ENCODE measurements around the gene PTPRM.

PTPRM gene

DNA sequence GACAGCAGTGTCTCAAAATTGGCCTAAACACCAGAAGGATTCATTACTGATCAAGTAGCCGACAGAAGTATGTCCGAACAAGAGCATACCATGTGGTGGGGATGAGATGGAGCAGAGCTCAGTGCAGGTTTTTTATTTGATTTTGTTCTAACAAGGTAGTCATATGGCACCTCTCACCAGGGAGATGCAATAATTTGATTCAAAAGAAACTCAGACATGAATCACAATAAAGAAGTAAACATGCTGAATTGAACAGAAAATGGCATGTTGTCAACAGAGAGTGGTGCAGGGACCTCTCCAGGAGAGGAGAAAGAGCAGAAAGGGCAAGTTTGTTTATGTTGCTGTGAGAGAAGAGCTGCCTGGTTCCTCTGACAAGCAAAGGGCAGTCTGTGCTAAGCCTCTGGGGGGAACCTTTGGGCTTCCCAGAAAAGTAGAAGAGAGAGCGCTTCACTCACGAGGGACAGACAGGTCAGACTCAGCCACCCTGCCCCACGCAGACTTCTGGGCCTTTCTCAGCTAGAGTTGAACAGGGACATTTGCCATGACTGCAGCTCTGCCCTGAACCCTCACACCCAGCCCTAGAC is 690.8 kb downstream of the PTPRM start:
- DNase-seq = no peak

DNA sequence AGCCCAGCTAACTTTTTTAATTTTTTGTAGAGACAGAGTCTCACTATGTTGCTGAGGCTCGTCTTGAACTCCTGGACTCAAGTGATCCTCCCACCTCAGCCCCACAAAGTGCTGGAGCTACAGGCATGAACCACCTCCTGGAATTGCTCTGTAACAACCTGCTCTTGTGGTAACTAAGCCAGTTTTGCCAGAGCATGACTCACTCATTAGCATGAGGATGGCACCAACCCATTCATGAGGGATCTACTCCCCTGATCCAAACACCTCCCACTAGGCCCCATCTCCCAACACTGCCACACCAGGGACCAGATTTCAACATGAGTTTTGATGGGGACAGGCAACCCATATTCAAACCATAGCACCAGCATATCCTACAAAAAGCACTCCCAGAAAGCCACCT is 693.2 kb downstream of the PTPRM start:
- DNase-seq = no peak

DNA sequence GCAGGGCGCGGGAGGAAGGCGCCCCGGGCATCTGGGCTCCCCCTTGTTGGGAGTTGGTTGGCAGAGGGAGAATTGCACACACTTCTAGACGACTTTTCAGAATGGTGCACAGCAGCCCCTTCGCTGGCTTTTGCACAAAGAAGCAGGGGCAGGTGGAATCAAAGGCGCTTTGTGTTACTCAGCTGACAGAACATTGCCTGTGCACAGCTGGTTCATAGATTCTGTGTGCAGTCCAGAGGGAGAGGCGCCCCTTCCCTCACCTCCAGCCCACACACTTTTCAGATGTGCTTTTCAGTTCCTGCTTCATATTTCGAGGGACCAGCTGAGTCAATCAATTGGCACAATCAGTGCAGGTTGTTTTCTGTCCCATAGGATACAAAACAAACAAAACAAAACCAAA is 693.7 kb downstream of the PTPRM start:
- no peak for DNase-seq

DNA sequence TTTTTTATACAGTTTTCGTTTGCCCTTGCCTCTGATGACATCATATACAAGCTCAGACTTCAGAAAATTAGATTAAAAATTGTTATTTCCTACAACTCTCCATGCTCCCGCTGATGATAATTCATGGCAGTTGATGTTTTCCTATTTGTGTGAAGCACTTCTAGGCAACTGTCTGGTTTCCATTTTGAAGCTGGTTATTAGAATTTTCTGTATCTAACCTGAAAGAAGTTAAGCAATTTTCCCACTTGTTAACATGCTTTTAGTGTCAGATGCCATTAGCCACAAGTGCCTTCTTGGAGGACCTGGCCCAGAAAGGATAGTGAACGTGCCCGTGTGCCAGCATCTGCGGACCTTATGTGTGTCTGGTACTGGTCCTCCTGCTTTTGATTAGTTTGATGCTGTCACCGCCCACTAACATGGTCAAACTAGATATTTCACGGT is 694.6 kb downstream of the PTPRM start:
- no peak for DNase-seq

DNA sequence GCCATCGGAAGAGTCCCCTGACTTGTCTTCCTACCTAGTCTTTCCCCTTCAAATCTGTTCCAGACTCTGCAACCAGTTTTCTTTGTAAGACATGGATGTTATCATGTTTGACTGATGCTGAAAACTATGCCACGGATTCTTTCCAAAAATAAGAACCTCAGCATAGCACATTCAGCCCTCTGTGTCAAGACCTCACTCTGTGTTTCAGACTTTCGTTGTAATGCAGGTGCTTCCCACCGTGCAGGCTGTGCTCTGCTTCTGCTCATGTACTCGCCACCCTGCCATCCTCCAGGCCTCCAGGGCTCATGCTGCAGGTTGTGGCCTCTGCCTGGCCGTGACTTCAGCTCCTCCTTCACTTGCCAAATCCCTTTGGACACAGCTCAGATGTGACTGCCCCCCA is 695.1 kb downstream of the PTPRM start:
- no peak for DNase-seq

DNA sequence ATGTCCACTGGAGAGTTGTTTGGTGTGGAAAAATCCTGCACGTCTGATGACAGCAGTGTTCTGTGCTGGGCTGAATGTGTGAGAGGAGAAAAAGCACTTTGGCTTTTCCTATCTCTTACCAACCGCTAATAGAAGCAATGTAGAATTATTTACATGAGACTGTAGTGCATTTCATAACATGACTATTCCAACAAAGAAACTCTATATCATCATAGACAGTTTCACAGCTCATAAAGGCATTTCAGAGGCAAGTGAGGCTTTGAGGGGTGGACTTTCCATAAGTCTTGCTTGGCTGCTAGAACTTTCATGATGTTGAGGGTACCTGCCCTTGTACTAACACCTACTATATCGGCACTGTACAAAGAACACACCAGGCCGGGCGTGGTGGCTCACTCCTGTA is 697.0 kb downstream of the PTPRM start:
- DNase-seq = no peak

DNA sequence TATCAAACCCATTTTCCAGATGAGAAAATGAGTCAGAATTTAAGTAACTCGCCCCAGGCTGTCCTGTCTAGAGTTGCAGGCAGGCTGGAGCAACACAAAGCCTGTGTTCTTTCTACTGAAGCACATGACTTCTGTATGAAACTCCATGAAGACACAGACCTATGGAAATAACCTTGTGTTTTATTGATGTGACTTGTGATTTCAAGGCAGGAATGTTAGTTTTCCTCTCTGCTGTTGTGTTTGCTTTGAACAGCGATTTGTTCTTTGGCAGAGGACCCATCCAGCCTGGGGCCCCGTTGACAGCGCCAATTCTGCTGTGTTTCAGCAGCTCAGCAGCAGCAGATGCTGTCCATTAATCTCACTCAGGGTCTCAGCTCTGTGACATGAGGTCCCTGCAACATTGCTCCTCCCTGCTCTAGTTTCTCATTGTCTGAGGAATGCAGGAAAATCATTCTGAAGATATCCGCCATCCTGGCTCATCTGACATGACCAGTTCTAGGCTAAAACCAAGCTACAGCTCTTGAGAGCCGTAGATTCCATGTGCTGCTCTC is 697.8 kb downstream of the PTPRM start:
- DNase-seq = no peak

DNA sequence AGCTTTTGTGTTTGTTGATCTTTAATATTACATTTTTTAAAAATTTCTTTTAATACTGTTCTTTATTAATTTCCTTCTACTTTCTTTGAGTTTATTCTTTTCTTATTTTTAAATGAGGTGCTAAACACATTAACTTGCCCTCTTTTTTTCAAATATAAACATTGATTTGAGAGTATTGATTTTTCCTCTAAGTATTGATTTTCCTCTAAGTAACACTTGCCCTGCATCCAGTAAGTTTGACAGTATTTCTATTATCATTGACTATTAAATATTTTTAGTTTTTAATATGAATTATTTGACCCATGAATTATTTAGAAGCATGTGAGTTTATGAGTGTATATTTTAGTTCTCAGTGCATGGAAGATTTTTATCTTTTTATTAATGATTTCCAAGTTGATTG is 705.1 kb downstream of the PTPRM start:
- DNase-seq = no peak

DNA sequence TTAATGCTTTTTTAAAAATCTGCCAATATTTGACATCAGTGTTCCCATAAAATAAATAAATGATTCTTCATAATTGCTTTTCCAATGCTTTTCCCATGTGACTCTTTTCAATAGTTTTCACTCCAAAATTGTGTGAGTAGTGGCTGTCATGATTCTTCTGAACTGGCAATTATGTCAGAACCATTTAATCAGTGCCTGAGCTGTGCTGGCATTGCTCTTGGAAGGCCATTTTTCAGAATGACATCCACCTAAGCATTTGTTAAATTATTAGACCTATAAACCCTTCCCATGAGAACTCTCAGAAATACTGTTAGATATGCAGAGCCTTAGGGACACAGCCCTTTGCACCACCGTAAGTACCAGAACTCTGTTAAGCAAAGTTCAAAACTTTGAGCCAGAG is 707.3 kb downstream of the PTPRM start:
- no peak for DNase-seq

DNA sequence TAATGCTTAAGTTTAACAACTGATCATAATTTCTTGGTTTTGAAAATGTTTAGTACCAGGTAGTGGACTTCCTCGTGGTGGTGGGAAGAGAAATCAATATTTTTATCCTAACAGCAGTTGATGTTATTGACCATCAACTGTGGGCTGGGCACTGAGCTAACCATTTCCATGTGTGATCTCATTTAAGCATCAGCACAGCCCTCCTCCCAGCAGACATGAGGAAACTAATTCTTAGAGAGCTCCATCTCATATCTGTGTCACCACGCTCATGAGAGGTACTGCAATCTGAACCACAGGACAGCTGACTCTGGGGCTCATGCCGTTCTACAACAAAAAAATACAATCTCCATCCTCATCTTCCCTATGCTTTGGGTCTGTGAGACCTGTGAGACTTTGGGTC is 709.3 kb downstream of the PTPRM start:
- DNase-seq = no peak

DNA sequence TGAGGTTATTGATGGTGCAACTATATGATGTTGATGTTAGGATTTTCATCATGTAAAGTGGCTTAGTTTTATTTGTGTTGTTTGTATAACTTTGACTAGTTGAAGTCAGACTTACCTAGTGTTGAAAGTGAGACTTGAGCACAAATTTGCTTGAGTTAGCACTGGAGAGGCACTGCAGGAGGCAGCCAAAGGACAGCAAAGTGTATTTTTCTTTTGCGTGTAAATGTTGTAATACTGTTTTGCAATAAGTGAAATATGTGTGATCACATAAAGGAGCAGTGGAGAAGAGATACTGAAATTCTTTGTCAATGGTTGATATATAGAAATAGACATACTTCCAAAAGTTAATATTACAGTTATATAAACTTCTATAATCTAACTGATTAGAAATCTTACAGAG is 710.2 kb downstream of the PTPRM start:
- DNase-seq = no peak

DNA sequence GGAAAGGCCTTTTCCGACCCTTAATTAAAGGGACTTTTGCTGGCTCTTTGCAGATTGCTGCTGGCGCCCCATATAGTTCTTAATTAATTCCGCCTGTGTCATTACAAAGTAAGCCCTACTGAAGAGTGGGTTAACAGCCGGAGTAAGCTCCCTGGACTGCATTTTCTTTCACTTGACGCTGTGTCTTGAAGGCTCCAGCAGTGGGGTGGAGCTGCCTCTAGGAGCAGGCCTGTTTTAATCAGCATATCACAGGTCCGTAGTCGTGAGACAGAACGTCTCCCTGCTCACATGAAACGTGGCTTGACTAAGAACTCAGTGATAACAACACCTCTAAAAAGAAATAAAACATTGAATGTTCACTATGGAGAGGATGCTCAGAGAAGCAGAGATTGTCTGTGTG is 712.2 kb downstream of the PTPRM start:
- DNase-seq = no peak

DNA sequence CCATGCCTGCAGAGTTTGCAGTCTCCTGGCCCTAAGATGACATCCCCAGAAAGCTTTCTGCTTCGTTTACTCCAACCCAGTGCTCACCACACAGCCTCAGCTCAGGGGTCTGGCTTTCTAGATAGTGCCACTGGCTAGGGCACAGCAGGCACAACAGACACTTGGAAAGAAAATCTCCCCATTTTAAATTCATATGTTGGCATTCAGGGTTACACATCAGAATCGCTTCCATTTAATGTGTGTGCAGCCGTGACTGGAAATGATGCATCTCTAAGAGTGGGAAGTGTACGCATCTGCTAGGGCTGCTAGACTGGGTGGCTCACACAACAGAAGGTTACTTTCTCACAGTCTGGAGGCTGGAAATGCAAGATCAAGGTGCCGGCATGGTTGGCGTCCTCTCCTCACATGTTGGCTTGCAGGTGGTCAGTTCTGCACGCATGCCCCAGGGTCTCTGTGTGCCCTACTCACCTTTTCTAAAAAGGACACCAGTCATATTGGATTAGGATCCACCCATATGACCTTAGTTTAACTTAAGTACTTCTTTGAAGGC is 712.7 kb downstream of the PTPRM start:
- DNase-seq = no peak

DNA sequence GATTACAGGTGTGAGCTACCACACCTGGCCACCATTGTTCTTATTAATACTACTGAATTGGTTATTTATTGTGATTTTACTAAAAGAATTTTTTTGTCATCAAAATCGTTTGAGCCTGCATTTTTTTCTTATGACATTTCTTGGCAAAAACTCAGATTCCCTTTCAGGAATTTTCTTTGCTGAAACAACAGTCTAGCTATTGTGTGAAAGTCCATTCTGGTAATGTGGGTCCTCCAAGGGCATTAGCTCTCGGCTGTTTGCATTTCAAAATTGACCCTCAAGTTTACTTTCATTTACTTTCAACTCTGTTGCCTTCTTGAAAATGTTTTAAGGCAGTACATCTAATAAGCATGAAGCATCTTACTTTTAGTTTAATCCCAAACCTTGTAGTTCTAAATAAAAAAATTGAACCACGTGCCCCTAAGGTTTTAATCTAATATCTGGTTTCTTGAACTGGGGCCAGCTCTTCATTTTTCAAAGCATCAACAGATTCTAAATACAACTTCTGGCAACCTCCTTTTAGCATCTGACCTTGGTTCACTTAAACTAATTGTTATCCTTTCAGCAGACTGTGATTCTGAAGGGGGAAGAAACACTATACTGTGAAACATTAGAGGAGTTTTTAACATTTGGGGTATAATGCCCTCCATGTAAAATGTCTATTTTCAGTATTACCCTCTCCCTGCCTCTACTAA is 716.9 kb downstream of the PTPRM start:
- DNase-seq = no peak

DNA sequence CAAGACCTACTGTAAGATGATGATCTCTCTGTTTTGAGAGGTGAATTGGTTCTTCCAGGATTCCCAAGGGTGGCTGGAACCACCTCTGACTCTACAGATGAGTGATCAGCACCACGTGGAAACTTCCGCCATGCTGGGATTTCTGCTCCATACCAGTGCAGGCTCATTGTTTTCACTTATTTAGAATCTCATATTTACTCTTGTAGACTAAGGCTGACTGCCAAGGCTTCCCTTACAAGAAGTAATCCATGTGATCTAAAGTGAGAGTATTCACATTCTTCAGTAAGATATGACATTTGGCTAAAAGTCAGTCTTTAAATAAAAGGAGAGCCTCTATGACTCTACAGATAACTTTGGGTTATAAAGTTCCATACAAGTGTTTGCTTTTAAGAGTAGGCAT is 719.2 kb downstream of the PTPRM start:
- no peak for DNase-seq

DNA sequence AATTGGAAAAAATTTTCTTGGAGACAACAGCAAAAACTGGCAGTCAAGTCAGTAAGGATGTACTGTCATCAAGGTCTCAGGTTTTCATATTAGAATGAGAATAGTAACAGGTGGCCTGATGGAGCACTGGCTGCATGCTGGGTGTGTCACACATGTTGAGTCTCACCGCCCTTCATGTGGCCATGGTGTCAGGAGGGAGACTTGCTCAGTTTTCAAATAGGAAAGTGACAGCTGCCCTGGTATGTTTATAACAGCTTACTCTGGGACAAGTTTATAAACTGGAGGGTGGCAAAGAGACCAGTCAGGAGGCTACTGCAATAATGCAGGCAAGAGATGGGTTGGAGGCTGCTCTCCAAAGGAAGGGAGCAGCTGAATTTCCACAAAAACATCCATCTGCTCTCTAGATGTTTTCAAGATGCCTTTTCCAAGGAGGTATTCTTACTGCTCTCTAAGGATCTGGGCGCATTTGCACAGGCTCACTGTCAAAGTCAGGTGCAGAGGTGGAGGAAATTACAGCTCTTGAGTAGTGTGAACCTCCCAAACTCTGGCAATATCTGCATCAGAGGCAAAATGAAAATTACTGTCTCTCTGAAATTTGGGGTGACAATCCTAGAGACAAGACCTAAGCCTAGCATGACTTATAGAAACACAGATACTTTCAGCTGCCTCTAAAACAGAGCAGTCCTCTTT is 720.2 kb downstream of the PTPRM start:
- no peak for DNase-seq

DNA sequence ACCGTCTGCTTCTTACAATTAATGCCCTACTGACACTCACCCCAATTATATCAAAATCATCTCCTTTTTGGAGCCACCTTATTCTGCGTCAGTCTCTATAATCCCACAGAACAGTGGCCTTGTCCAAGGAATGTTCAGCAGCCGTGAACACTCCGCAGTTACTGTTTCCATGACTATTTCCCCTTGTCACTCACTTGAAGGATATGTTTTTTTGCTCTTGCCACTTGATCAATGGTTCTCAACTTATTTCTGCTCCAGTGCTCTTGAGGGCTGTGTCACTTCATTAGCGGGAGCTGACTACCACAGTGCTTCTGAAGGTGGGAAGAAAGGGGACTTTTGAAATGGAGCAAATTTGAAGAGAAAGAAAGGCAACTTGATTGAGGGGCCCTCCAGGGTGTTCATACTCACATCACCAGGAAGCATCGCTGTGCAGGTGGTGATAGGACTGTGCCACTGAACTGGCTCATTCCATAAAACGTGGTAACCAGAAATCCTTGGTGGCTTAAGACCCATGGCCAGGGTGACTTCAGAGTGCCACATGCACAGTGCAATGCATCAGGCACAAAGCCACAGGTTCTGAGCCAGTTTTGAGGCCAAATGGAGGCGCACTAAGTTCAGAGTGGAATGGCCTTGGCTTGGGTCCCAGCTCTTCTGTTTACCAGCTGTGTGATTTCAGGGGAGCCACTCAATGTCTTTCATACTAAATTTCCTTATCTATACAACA is 721.5 kb downstream of the PTPRM start:
- no peak for DNase-seq

DNA sequence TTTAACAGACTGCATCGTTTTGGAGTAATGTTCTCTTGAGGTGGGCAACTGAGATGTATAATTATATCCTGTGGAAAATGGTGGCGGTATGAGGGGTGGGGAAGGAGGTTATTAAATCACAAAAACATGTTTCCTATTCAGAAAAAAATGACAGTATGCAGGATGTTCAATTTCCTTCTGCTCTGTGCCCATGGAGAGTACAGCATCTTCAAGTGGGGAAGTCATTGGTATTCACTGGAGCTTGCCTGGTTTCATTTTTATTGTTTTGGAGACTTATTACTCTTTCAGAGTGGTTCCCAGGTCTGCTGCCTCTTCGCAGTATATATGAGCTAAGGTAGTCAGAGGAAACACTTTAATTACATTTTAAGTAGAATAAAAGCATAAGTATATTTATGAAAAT is 723.3 kb downstream of the PTPRM start:
- DNase-seq = no peak

DNA sequence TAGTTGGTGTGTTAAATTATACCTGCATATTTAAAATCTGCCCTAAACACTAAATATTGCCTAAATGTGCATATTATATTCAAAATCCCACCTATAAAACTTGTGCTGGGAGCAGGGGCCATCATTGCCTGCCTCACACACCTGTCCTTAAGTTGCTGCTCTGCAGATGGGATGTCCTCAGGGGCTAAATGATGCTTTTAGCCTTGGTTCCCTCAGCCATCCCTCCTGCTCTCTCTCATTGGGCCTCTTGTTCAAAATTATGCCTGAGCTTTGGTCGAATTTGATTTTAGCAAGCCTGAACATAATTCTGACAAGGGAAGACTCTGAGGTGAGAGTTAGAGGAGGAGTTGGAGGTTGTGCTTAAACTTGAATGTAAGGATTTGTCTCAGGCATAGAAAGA is 723.8 kb downstream of the PTPRM start:
- no peak for DNase-seq

DNA sequence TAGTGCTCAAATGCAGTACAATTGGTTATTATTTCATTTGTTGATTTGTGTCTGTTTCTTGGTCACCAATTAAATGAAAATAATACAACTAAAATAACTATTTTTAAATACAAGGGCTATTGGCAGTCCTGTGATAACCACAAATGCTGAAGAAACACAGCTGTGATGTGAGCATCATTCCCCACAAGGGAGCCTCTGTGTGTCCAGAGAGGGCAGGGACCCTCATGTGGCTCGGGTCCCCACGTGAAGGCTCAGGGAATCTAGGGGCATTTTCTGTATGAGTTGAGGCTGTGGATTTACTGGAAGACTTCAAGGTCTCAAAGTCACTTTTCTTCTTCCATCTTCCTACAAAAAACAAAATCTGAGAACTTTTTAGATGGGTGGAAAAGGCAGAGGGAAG is 726.1 kb downstream of the PTPRM start:
- DNase-seq = no peak

DNA sequence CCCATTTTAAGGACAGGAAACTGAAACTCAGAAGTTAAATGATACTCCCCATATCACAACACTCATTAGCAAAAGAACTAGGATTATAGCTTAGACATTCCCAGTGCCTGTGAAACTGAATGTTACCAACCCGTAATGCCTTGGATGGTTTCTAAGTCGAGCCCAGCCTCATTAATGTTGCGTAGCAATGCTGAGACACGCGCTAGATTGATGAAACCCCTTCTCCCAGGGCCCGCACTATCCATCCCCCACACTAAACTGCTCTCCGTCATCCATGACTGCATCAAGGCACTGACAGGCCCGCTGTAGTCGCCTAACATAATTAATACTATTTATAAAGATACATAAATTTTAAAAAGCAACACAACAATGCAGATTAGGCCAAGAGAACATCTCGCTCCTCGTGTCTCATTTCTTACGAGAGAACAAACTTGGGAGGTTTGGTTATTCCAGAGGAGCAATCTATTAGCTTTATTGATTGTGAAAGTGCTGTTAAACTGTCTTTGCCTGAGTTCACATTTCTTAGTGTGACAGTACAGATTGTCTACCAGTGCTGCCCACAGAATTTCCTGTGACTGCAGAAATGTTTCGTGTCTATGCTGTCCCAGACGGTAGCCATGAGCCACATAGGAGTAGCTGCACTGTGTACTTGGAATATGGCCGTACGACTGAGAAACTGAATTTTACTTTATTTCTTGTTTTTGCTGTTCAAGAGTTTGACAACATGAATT is 729.9 kb downstream of the PTPRM start:
- DNase-seq = no peak

DNA sequence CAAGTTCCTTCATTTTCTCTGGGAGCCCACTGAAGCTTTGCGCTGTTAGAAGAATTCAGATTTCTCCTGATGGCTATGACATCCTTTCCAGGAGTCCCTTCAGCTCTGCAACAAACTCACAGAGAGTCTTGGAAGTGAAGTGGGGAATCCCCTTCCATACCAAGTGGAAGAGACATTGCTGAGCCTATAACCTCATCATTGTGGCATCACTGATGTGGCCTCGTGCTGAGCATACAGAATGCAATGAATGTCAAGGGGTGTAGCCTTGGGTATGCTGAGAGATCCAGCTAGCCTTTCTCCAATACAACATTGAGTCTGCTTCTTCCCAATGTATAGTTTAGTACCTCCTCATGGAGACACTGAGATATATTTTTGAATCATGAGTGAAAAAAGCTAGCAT is 731.1 kb downstream of the PTPRM start:
- no peak for DNase-seq

Measured in activated T-cell treated with anti-CD3 and anti-CD28 coated beads for 4 hours (primary cell).